Keratinocyte (primary cell): ENCODE results near the gene LDLRAD4.

Experiments used
- CTCF ChIP-seq, 3 experiments: IDR thresholded peaks in 1 of 3; conservative IDR thresholded peaks in 1 of 3; optimal IDR thresholded peaks in 1 of 3; 2 replicates in 2 of 3; 3 replicates in 1 of 3; pipeline versions ENCODE3 to v1.5.1; 2011; ENCODE audit warnings: low read length in 3 of 3, mild to moderate bottlenecking in 3 of 3, moderate library complexity in 2 of 3, control low read depth in 1 of 3, inconsistent platforms in 1 of 3; ENCODE audit not compliant: insufficient read depth in 2 of 3; ENCODE audit errors: extremely low read depth in 1 of 3
- EZH2 ChIP-seq: IDR thresholded peaks from one replicate; pipeline ENCODE4 v1.6.1; 2012; ENCODE audit warnings: inconsistent platforms, mild to moderate bottlenecking, low read length, moderate library complexity

- TF ChIP-seq CTCF (optimal IDR thresholded peaks at IDR 0.05 in 1 of 3, IDR thresholded peaks at IDR 0.05 in 1 of 3, conservative IDR thresholded peaks at IDR 0.05 in 1 of 3; ENCODE audit: extremely low read depth in 1 of 3, insufficient read depth in 2 of 3, low read length in 3 of 3) (no peak), EZH2 (no peak)
These were observed 65.9 kb downstream of the LDLRAD4 start for GRCh38 chr18:13284330-13285027.
